Activated gamma-delta T cell (primary cell): ENCODE data around the gene GPSM1.

Source experiments
- DNase-seq: peaks from one replicate; lab custom pipeline; 2025; lab: John Stamatoyannopoulos, UW
- total RNA-seq, 2 donors: gene quantifications; one replicate each; lab custom pipeline; 2026; lab: John Stamatoyannopoulos, UW

GPSM1 gene, protein sequence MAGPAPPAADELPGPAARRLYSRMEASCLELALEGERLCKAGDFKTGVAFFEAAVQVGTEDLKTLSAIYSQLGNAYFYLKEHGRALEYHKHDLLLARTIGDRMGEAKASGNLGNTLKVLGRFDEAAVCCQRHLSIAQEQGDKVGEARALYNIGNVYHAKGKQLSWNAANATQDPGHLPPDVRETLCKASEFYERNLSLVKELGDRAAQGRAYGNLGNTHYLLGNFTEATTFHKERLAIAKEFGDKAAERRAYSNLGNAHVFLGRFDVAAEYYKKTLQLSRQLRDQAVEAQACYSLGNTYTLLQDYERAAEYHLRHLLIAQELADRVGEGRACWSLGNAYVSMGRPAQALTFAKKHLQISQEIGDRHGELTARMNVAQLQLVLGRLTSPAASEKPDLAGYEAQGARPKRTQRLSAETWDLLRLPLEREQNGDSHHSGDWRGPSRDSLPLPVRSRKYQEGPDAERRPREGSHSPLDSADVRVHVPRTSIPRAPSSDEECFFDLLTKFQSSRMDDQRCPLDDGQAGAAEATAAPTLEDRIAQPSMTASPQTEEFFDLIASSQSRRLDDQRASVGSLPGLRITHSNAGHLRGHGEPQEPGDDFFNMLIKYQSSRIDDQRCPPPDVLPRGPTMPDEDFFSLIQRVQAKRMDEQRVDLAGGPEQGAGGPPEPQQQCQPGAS
- total RNA-seq, result 13.8 to 23.7 reads per million in 2 donors

DNA sequence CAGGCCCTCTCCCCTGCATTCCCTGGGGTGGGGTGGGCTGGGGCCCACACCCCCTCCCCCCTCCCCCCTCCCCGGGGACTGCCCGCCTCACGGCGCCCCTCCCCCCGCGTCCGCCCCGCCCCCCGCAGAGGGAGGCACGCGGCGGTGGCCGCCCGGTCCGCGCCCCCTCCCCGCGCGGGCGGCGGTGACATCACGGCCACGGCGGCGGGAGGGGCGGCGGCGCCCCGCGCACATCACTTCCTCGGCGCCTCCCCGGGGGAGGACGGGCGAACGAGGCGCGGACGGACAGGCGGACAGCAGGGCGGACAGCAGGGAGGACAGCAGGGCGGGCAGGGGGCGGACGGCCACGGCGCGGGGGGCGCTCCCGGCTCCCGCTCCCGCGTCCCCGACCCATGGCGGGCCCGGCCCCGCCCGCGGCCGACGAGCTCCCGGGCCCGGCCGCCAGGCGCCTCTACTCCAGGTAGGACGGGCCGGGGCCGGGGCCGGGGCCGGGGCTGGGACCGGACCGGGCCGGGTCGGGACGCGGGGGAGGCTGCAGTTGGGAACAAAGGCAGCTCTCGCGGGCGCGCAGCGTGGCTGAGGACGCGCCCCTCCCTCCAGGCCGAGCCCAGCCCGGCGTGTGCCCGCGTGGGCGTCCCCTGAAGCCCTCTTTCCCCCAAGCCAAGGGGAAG, at the start of gene GPSM1:
TSS of gene GPSM1 (plus strand) at position 236 of the 671 bp plus-strand sequence. CDS start at position 393, 157 bp downstream.
- no peak for DNase-seq

DNA sequence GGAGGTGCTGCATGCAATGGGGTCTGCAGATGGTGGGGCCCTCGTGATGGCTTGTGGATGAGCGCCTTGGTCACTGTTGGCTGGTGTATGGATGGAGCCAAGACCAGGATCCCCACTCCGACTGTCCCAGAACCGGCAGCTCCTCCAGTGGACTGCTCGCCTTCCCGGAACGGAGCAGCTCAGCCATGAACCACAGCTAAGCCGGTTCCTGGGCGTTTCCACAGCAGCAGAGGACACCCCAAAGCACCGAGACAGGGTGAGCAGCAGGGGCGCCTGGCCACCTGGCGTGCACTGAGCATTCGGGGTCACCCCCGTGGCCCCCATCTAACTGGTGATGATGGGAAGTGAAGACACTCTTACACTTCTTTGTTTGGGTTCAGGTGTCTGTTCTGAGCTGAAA, 49.6 kb upstream of the GPSM1 start:
- DNase-seq, result no peak

DNA sequence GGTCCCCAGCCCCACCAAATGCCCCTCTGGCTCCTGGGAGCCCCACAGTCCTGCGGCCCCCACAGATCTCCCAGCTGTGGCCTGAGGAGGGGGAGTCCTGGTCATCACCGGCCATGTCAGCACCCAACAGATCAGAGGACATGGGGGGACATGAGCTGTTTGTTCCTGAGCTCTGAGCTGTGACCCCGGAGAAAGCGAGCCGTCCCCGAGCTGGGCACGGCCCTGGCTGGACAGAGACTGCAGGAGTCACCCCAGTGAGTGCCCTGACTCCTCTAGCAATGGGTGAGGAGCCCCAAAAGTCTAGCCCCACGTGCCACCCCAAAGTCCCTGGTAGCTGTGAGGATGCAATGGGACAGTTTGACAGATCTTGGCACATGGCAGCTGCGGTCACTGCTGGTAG, 49.1 kb upstream of the GPSM1 start:
- no peak for DNase-seq

DNA sequence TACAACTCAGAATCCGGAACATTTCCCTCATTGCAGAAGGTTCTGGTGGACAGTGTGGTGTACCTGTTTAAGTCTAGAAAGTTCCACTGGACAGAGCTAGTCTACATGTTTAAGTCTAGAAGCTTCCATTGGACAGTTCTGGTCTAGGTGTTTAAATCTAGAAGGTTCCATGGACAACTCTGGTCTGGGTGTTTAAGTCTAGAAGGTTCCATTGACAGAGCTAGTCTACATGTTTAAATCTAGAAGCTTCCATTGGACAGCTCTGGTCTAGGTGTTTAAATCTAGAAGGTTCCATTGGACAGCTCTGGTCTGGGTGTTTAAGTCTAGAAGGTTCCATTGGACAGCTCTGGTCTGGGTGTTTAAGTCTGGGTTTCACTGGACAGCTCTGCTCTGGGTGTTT, 48.4 kb upstream of the GPSM1 start:
- no peak for DNase-seq

DNA sequence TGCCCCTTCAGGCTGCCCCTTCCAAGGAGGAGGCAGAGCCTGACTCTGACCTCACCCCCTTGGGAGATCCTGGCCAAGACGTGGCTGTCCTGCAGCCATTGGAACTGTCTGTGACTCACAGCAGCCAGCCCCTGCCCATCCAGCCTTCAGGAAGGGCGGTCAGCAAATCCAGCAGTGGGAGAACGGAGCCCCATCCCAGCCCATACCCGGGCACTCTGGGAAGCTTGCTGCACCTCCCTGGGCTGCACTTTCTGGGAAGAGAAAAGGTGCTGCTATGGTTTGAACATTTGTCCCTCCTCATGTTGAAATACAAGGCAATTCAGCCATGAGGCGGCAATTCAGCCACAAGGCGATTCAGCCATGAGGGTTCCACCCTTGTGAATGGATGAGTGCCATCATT, 47.9 kb upstream of the GPSM1 start:
- DNase-seq, result no peak

DNA sequence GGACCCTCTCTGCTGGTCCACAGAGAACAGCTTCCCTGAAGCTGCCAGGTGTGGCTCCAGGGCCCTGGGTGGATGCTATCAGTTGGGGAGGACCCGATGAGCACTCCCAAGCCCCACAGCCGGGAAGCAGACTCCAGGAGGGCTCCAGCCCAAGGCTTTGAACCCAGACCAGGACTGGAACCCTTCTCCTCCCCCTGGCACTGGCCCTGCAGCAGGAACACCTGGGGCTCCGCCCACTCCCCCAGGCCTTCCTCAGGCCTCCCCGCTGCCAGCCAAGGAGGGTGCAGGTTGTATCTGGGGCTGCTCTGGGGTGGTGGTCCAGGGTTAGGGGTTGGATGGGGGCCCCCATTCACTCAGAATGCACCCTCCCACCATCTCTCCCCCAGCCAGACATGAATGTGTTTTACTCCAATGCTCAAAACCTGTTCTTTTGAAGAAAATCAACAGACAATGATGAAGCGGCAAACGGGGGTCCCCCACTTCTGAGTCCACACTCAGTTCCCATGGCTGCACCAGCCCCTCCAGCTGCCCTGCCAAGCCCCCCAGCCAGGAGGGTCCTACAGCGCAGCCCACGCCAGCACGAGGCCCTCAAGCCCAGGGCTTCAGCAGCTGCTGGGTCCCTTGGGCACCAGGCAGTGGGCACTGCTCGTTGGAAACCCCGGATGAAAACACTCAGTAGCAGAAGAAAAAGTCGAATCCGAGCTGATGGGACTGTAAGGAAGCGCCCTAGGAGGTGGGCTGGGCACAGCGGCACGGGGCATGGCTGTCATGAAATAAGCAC, 46.6 kb upstream of the GPSM1 start:
- no peak for DNase-seq

DNA sequence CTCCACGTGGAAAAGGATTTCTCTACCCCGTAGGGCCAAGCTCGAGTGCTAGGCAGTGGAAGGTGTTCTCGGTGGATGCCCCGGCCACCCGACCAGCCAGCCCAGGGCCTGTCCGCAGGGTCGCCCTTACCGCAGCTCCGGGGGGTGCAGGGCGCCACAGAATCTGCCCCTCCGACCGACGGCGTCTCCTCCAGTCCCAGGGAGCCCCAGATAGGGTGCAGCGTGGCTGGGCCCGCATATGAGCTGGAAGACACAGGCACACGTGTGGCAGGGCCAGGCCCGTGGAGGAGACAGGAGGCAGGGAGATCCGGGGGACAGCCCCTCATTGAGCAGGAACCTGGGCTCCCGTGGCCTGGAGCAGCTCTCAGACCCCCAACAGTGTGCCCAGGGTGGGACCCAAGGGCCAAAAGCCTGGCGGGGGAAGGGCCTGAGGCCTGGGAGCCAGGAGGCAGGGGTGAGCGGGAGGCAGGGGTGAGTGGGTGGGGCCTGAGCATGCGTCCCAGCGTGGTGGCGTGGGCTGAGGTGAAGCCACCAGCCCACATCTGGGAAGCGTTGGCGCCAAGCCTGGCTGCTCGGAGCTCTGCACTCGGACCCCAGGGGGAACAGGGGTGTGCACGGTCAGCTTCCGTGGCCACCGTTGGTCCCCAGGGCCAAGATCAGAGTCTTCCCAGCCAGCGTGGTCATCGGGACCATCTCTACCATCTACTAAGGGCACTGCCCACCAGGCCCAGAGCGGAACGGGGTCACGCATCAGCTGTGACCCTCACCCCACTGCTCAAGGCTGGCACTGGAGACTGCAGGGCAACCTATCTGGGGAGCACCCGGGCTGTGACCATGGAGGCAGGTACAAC, 45.7 kb upstream of the GPSM1 start:
- DNase-seq, result no peak

DNA sequence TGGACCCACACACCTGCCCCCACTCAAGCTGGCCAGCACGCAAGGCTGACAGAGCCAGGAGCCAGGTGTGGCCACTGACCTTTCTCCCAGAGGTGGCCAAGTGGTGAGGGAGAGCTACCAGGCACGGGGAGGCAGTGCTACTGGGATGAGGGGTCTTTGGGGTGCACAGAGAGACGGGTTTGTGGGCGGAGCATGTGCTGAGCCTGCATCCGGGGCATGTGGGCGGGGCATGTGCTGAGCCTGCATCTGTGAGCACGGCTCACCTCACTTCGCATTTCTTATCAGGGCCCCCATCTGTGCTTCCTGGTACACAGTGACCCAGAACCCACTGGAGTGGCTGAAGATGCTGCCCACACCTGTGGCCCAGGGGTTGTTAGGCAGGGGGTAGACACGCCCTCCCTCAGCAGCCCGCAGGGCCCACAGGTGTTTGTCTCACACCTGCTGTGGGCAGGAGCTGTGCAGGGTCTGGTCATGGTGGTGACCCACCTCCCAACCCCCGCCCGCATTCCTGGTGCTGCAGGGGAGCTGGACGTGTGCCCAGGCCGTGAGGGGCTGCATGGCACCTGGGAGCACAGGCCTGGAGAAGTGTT, 45.0 kb upstream of the GPSM1 start:
- no peak for DNase-seq

DNA sequence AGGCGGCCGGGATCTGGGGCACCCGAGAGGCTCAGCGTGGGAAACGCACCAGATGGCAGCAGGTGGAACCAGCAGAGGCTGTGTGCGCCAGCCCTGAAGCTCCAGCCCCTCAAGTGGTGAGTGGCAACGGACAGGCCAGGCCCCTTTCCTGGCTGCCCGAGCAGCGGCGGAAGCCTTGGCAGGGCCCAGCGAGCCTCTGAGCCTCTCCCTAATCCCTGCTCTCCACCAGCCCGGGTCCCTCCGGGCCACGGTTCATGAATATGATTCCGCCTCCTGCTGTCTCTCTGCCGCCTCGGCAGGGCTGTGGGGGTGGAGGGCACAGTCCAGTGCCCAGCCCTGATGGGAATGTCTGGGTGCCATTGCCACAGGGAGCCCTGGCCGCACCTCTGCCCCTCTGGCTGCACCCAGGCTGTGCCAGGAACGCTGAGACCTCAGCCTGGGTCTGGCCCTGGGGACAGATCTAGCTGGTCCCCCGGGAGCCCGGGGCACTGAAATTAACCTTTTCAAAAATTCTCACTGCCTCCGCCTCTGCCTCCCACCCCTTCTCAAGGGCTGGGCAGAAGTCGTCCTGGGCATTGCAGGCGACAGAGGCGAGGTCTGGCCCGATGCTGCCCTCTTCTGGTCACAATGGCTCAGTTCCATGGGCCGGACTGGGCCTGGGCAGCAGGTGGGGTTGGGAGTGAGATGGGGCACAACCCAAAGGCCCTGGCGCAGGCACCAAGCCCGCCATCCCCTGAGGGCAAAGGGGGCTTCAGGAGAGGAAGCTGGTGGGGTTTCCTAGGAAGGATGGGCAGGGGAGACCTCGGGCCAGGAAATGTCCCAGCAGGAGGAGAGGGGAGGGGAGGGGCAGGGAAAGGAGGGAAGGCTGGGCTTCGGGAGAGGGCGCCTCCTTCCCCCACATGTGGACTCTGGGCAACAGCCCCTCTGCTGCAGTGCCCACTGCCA, 43.8 kb upstream of the GPSM1 start:
- no peak for DNase-seq

DNA sequence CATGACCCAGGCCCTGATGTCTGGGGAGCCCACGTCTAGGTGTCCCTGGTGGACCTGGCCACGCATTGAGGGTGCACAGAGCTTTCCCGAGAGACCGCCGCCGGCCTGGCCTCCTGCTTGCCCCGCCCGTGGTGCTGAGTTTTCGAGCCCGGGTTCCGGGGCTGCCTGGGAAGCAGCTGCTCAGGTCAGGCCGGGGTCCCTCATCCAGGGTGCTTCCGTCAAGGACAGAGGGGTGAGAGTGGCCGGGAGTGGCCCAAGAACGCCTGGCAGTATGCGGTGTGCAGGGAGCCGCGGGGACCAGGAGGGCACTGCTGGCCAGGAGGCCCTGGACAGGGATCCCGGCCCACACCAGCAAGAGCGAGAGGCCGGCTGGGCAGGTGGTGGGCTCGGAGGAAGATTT, 43.0 kb upstream of the GPSM1 start:
- DNase-seq, result no peak

DNA sequence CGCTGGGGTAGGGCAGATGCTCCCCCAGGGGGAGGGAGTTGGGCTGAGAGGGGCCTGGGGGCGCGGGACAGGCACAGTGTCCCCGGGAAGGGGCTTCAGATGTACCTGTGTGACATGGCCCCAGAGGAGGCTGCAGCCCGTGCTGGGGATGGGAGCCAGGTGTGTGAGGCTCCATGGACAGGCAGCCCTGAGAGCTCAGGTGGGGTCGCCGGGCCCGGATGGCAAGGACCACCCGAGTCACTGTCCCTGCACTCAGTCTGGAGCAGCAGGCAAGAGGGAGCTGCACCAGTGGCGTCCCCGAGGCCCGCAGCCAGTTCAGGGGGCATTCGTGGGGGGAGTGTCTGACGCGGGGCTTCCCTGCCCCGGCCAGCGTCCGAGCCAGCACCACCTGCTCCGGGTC, 42.4 kb upstream of the GPSM1 start:
- no peak for DNase-seq

DNA sequence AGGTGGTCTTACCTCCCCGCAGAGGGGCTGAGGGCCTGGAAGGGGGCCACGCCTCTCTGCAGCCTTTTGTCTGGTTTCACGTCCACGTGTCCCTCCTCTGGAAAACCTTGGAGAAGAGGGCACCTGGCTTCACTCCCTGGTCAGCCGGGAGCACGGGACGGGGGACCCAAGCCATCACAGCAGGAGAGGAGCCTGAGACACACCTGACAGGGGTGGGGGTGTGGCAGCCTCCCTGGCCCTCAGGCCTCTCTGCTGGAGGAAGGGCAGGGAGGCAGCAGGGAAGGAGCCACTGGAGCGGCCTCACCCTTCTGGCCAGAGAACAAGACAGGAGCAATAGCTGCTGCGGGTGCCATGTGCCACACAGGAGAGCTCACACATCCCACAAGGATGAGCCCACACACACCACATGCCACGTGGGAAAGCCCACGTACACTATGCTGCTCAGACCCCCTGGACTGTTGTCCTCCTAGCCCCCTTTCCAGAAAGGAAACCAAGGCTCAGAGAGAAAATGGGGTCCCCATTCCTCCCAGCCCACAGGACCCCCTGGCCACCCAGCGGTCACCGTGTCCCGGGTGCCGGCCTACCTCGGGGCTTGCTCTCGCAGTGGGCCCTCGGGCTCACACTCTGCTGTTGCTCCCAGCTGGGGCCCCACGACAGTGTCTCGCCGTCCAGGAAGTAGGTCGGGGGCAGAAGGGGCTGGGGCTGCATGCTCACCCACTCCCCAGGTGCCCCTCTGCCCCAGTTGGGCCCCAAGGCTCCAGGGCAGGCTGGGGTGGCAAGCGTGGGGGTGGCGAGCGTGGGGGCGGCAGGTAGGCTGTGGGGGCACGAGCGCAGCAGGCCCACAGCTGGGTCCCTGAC, 41.6 kb upstream of the GPSM1 start:
- DNase-seq, result no peak

DNA sequence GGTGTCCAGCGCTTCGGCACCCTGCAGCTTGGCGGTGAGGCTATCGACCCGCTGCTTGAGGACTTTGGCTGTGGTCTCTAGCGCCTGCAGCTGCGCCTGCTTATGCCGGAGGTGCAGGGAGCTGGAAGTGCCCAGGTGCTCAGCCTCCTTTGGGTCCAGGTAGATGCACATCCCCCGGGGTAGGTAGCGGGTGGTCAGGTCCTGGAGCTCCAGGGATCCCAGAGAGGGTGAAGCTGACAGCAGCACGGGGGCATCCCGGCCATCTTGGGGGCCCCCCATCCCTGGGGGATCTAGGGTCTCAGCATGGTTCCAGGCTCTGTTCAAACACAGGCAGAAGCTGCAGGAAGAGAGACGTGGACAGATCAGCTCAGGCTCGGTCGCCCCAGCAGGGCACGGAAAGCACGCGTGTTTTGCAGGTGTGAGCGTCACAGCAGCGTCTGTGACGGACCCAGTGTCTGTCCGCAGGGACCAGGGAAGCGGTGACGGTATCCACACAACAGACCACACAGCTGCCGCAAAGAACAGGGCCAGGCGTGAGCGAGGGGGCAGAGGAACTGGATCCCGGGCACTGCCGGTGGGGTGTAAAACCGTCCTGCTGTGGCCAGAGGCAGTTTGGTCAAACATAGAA, 40.9 kb upstream of the GPSM1 start:
- no peak for DNase-seq

DNA sequence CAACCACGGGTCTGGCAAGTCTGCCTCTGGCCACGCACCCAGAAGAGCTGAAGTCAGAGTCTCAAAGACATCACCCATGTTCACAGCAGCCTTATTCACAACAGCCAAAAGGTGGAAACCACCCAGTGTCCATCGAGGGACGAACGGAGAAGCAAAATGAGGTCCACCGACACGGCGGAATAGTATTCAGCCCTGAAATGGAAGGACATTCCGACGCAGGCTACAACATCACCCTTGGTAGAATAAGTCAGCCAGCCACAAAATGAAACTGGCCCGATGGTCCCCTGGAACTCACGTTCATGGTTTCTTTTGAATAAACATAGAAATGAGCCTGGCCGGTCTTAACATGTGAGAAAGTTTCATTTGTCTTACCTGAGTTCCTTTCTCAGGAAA, 40.4 kb upstream of the GPSM1 start:
- no peak for DNase-seq

DNA sequence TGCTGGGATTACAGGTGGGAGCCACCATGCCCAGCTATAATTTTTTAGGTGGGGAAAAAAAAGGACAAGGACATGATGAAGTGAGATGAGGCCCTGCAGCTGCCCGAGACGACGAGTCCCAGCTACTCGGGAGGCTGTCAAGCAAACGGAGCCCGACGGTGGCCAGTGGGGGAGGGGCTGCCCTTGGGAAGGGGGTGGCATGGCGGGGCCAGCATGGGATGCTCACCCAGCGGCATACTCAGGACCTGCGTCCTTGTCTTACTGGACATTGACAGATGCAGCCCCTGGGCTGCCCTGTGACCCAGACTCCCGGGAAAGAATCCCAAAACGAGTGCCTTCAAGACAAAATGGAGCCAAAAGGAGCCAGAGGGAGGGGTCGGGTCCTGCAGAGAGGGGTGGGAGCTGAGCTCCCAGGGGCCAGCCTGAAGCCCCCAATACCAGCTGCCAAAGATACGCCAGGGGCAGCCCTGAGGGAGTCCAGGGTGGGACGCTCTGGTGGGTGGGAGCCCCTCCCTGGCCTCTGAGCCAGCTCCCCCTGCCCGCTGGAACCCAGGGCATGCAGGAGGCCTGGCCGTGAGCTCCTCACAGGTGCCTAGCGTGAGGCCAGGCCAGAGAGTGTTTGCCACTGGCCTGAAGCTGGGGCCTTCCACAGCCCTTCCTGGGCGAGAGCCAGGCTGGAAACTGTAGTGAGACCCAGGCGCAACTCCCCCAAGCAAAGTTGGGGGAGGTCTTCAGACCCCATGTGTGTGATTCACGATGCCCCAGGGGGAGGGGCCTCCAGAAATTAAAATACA, 39.2 kb upstream of the GPSM1 start:
- DNase-seq, result no peak

DNA sequence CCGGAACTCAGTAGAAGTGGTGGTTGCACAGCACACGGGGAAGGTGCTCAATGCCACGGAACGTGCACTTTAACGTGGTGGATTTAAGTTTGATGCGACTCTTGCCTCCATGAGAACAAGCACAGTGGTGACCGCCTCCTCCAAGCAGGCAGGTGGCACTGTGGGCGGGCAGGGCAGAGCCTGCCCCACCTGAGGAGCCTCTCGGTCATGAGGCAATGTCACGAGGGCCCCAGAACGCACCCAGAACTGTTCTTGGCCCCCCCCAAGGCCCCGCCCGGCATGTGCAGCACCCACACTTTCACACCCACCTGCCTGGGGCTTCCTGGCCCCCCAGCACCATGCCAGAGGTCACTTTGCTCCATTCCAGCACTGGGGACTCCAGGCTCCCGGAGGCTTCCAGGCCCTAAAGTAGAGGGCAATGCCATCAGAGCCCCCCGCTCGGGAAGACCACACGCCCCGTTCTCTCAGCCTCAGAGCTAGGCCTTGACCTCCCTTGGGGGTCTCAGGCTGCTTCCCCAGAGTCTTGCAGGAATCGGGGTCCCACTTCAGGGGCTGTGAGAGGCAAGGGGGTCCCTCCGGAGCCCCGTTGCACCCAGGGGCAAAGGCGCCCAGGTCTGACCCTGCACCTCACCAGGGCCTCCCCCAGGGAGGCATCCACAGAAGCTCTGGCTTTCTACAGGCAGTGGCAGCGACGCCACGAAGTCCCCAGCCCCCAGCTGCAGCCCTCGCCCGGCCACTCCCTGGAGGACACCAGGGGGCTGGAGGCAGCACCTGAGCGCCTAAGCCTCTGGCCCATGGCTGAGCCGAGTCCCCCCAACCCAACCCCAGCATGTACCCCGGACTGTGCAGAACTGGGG, 37.5 kb upstream of the GPSM1 start:
- DNase-seq, result no peak
